HepG2 (cell line): ENCODE measurements around the gene SLC4A11. TPM values are rescaled to one million over a fixed set of nuclear protein-coding genes. Genes with fewer than 3 reads are reported as not detected.
A peak's percentile ranks its signal among the peaks of the same experiment; 100 is the strongest.

Source experiments
- AGO1 ChIP-seq: fragments of 200-400 bp; formaldehyde crosslinking; IDR thresholded peaks from 2 replicates; pipeline ENCODE4 v1.6.1; 2017; ENCODE audit warnings: mild to moderate bottlenecking, low read depth, low read length, moderate library complexity; ENCODE audit not compliant: poor library complexity, severe bottlenecking
- ARID4A ChIP-seq: sonication (generic); formaldehyde crosslinking; IDR thresholded peaks from 2 replicates; pipeline ENCODE4 v1.5.0; 2020; ENCODE audit warnings: mild to moderate bottlenecking, missing genetic modification reagents, borderline replicate concordance
- CENPX ChIP-seq: sonication (generic); formaldehyde crosslinking; IDR thresholded peaks from 2 replicates; pipeline ENCODE4 v1.9.0; 2021; ENCODE audit warnings: mild to moderate bottlenecking, missing genetic modification reagents, moderate library complexity
- E2F2 ChIP-seq: sonication (generic); formaldehyde crosslinking; IDR thresholded peaks from 2 replicates; pipeline ENCODE4 v1.4.0; 2020; ENCODE audit warnings: missing genetic modification reagents, borderline replicate concordance
- ELK4 ChIP-seq: sonication (generic); formaldehyde crosslinking; IDR thresholded peaks from 2 replicates; pipeline ENCODE4 v1.9.0; 2021; ENCODE audit warnings: missing genetic modification reagents, borderline replicate concordance
- GMEB1 ChIP-seq: sonication (generic); formaldehyde crosslinking; IDR thresholded peaks from 2 replicates; pipeline ENCODE4 v1.5.1; 2020; ENCODE audit warnings: missing genetic modification reagents, mild to moderate bottlenecking, borderline replicate concordance
- HBP1 ChIP-seq: IDR thresholded peaks from 2 replicates; pipeline ENCODE4 v1.6.1; 2016; ENCODE audit warnings: low read depth, control low read depth
- IRF2 ChIP-seq: IDR thresholded peaks from 2 replicates; pipeline ENCODE4 v1.6.1; 2018; ENCODE audit warnings: missing genetic modification reagents, missing compliant biosample characterization
- JUND ChIP-seq: sonication (generic); formaldehyde crosslinking; IDR thresholded peaks from 2 replicates; pipeline ENCODE4 v1.8.0; 2022; ENCODE audit warnings: mild to moderate bottlenecking, missing genetic modification reagents
- NBN ChIP-seq: fragments of 450-650 bp; conservative IDR thresholded peaks from 2 replicates; pipeline ENCODE4 v1.6.1; 2017
- NCOR1 ChIP-seq: fragments of 200-600 bp; sonication (generic); IDR thresholded peaks from 2 replicates; pipeline ENCODE4 v1.7.0; 2017; ENCODE audit warnings: antibody characterized with exemption, low read length, borderline replicate concordance
- NFE2 ChIP-seq: sonication (generic); formaldehyde crosslinking; IDR thresholded peaks from 2 replicates; pipeline ENCODE4 v1.4.0; 2020; ENCODE audit warnings: missing genetic modification reagents
- TAF15 ChIP-seq: fragments of 200-400 bp; formaldehyde crosslinking; IDR thresholded peaks from one replicate; pipeline ENCODE4 v1.6.1; 2018; ENCODE audit warnings: mild to moderate bottlenecking, low read depth, low read length; ENCODE audit not compliant: poor library complexity, severe bottlenecking
- TEAD2 ChIP-seq: sonication (generic); formaldehyde crosslinking; IDR thresholded peaks from 2 replicates; pipeline ENCODE4 v1.9.0; 2021; ENCODE audit warnings: missing genetic modification reagents
- TEAD3 ChIP-seq: optimal IDR thresholded peaks from 2 replicates; pipeline ENCODE3; 2016; ENCODE audit warnings: borderline replicate concordance
- ZKSCAN5 ChIP-seq: sonication (generic); formaldehyde crosslinking; IDR thresholded peaks from 2 replicates; pipeline ENCODE4 v1.5.1; 2020; ENCODE audit warnings: mild to moderate bottlenecking, missing genetic modification reagents
- ZNF124 ChIP-seq: sonication (generic); formaldehyde crosslinking; IDR thresholded peaks from 2 replicates; pipeline ENCODE4 v1.4.0; 2020; ENCODE audit warnings: missing genetic modification reagents
- ZNF414 ChIP-seq: sonication (generic); formaldehyde crosslinking; IDR thresholded peaks from 2 replicates; pipeline ENCODE4 v1.5.0; 2020; ENCODE audit warnings: missing genetic modification reagents
- ZNF616 ChIP-seq: sonication (generic); formaldehyde crosslinking; IDR thresholded peaks from 2 replicates; pipeline ENCODE4 v1.5.0; 2020; ENCODE audit warnings: low read depth, mild to moderate bottlenecking, missing genetic modification reagents
- ZNF782 ChIP-seq: sonication (generic); formaldehyde crosslinking; IDR thresholded peaks from 2 replicates; pipeline ENCODE4 v1.4.0; 2020; ENCODE audit warnings: missing genetic modification reagents, mild to moderate bottlenecking, borderline replicate concordance
- polyA plus RNA-seq, 8 experiments: library from polyadenylated mRNA; depleted of rRNA in 3 of 8; stranded (reverse) in 7 of 8; unstranded in 1 of 8; fragments of >200 nt; fragmentation: Illumina TruSeq in 4 of 8; extraction: Trizol in 4 of 8; gene quantifications; 2 replicates each; pipeline versions ENCODE4 v1.2.1 to v1.2.3, GENCODE V29; 2011 to 2016; ENCODE audit warnings: low read depth in 4 of 8, missing spikeins in 1 of 8, mixed read lengths in 1 of 8; ENCODE audit not compliant: insufficient read depth in 1 of 8
- total RNA-seq, 5 experiments: library from RNA; depleted of rRNA; stranded (reverse); fragments of >200 nt; fragmentation: Illumina TruSeq; extraction: Trizol; gene quantifications; 2 replicates each; pipeline ENCODE4 v1.2.3, GENCODE V29; 2016; ENCODE audit warnings: low read depth in 1 of 5

Gene SLC4A11
- total and polyA plus RNA-seq, 2 of the 13 experiments (the other 11 are each of a cell fraction or from before 2014, with no cell fraction given), result 3.9 to 27.0 TPM

GRCh38 chr20:3250091-3250504, 11.1 kb upstream of the SLC4A11 start (continued):
- TF ChIP-seq NCOR1 (no peak), IRF2 (CRISPR knock-in tag) (peak; percentile 74), GMEB1 (CRISPR knock-in tag) (peak; percentile 7; the same call in 1 of the 2 replicates), TEAD2 (no peak), ZNF782 (no peak), ARID4A (CRISPR knock-in tag) (no peak; the same call in 1 of the 2 replicates), ZKSCAN5 (CRISPR knock-in tag) (no peak), HBP1 (CRISPR knock-in tag) (0 out of 2 replicates have a peak, but pooled peaks have one; percentile 26), ZNF124 (CRISPR knock-in tag) (peak; percentile 92), ZNF616 (CRISPR knock-in tag) (no peak), CENPX (CRISPR knock-in tag) (no peak), AGO1 (no peak), E2F2 (CRISPR knock-in tag) (no peak), ZNF414 (CRISPR knock-in tag) (no peak), JUND (no peak), NBN (no peak), ELK4 (no peak), NFE2 (CRISPR knock-in tag) (no peak), TEAD3 (CRISPR knock-in tag) (peak; percentile 70), TAF15 (no peak)
